ENCODE data around the gene TRAF2. TPM values are rescaled to one million over a fixed set of nuclear protein-coding genes. Genes with fewer than 3 reads are reported as not detected.

The TRAF2 gene
- total and polyA plus RNA-seq, 2 donors (not counting 3 experiments of a cell fraction or from before 2014, with no cell fraction given) = 10.9 to 23.1 TPM

DNA sequence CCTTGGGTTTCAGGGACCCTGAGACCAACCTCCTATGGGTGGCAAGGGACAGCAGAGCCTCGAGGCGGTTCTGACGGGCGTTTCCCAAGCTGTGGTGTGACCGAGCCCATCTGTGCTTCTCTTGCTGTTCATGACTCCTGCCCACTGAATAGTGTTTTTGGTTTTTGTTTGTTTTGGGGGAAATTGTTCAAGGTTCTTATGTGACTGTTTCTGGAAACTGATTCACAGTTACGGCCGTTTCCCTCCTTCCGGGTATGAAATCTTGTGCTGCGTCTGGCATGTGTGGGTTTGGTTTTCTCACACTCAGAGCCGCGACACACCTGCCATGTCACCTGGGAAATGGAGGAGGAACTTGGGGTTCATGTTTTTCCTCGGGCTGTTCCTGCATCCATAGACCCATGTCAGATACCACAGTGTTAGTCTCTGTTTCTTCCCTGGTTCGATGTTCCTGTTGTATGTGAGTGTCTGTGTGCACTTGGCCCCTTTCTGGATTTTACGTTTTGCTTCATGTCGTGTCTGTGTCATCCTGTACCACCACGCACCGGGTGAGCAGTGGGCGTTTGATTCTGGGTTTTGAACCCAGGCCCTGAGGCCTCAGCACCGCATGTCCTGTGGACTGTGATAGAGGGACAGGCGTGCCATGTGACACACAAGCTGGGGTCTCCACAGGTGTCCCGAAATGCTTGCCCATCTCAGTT lies 29.5 kb downstream of the TRAF2 start:
- no peak overlapping the region for H2AFZ ChIP-seq (ENCODE audit: low read depth, low read length)
- H3K9ac ChIP-seq (replicated peaks; ENCODE audit: extremely low read depth, insufficient read depth, low read length) = no peak overlapping the region
- no peaks in the 10 kb centered on the region for H3K4me1 ChIP-seq (ENCODE audit: control insufficient read depth, extremely low read depth, insufficient read depth, low read length)
- FAIRE-seq (no peak), DNase-seq (ENCODE audit: low read depth, low spot score) (no peak)
- dilution Hi-C loops (cut with MboI; ENCODE audit: extremely low pct_ligation_motif_present, low sequenced_read_pairs) (no loop called here), intact Hi-C loops (cut with micrococcal nuclease) (no loop called here)
- CTCF ChIA-PET = no interaction called here
- no peak overlapping the region for H3K27ac ChIP-seq (ENCODE audit: insufficient read depth, low read depth, low read length)
- H3K9me3 ChIP-seq (replicated peaks; ENCODE audit: control insufficient read depth, insufficient read depth, low read length) = no peaks in the 10 kb centered on the region
- no peaks in the 10 kb centered on the region for H4K20me1 ChIP-seq (replicated peaks; ENCODE audit: control insufficient read depth, extremely low read depth, insufficient read depth, low read length)
- TF ChIP-seq, protein P1, sequence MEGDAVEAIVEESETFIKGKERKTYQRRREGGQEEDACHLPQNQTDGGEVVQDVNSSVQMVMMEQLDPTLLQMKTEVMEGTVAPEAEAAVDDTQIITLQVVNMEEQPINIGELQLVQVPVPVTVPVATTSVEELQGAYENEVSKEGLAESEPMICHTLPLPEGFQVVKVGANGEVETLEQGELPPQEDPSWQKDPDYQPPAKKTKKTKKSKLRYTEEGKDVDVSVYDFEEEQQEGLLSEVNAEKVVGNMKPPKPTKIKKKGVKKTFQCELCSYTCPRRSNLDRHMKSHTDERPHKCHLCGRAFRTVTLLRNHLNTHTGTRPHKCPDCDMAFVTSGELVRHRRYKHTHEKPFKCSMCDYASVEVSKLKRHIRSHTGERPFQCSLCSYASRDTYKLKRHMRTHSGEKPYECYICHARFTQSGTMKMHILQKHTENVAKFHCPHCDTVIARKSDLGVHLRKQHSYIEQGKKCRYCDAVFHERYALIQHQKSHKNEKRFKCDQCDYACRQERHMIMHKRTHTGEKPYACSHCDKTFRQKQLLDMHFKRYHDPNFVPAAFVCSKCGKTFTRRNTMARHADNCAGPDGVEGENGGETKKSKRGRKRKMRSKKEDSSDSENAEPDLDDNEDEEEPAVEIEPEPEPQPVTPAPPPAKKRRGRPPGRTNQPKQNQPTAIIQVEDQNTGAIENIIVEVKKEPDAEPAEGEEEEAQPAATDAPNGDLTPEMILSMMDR (IDR thresholded peaks at IDR 0.05; ENCODE audit: extremely low read depth in 1 of 2, insufficient read depth in 1 of 2, low read depth in 1 of 2, low read length in 2 of 2) = no peak
- TF ChIP-seq FOS (IDR thresholded peaks at IDR 0.05; ENCODE audit: borderline replicate concordance, insufficient read depth, low read length) = no peak
- TF ChIP-seq, protein P2, sequence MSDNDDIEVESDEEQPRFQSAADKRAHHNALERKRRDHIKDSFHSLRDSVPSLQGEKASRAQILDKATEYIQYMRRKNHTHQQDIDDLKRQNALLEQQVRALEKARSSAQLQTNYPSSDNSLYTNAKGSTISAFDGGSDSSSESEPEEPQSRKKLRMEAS (IDR thresholded peaks at IDR 0.05; ENCODE audit: insufficient read depth, insufficient read length) = no peak
- no peak overlapping the region for H3K4me3 ChIP-seq (replicated peaks in 1 of 3; ENCODE audit: insufficient read depth in 1 of 3, low read depth in 1 of 3, low read length in 3 of 3)
- no peaks in the 10 kb centered on the region for H3K27me3 ChIP-seq (ENCODE audit: control insufficient read depth in 2 of 2, insufficient read depth in 2 of 2, low read length in 2 of 2)
- no TSS peak for BruUV-seq (replicated peaks)
- no peaks in the 10 kb centered on the region for H3K9me1 ChIP-seq (replicated peaks; ENCODE audit: control insufficient read depth, extremely low read depth, insufficient read depth, low read length)
- peaks cover under 1 to 38% of the 10 kb centered on the region in 2 experiments for H3K36me3 ChIP-seq (ENCODE audit: control insufficient read depth in 2 of 2, extremely low read depth in 1 of 2, insufficient read depth in 2 of 2, low read length in 2 of 2)
- POLR2A ChIA-PET = no interaction called here
- H3K4me2 ChIP-seq (ENCODE audit: insufficient read depth, low read length) = no peak overlapping the region
- no peaks in the 10 kb centered on the region for H3K79me2 ChIP-seq (ENCODE audit: control insufficient read depth, insufficient read depth, low read length)
